Measurements from ENCODE around the gene AUTS2. TPM values are rescaled to one million over a fixed set of nuclear protein-coding genes. Genes with fewer than 3 reads are reported as not detected.

The AUTS2 gene
- total RNA-seq, 1 donor from 2014 or later, result 53.0 TPM

DNA sequence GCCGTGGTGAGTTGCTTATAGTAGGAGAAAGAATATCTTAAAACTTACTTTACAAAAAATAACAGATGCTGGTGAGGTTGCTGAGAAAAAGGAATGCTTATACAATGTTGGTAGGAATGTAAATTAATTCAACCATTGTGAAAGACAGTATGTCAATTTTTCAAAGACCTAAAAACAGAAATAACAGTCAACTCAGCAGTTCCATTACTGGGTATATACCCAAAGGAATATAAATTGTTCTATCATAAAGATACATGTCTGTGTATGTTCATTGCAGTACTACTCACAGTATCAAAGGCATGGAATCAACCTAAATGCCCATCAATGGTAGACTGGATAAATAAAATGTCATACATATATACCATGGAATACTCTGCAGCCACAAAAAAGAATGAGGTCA lies 420.4 kb downstream of the AUTS2 start:
- H3K27me3 ChIP-seq, result no peaks in the 10 kb centered on the region
- H3K4me3 ChIP-seq, result no peak overlapping the region
- H3K4me1 ChIP-seq, result peaks cover 20% of the 10 kb centered on the region
- intact Hi-C loops (cut with DNase I), result no loop called here
- TF ChIP-seq POLR2A (IDR thresholded peaks at IDR 0.05), result no peak
- TF ChIP-seq, protein P1, sequence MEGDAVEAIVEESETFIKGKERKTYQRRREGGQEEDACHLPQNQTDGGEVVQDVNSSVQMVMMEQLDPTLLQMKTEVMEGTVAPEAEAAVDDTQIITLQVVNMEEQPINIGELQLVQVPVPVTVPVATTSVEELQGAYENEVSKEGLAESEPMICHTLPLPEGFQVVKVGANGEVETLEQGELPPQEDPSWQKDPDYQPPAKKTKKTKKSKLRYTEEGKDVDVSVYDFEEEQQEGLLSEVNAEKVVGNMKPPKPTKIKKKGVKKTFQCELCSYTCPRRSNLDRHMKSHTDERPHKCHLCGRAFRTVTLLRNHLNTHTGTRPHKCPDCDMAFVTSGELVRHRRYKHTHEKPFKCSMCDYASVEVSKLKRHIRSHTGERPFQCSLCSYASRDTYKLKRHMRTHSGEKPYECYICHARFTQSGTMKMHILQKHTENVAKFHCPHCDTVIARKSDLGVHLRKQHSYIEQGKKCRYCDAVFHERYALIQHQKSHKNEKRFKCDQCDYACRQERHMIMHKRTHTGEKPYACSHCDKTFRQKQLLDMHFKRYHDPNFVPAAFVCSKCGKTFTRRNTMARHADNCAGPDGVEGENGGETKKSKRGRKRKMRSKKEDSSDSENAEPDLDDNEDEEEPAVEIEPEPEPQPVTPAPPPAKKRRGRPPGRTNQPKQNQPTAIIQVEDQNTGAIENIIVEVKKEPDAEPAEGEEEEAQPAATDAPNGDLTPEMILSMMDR (IDR thresholded peaks at IDR 0.05), result no peak
- H3K36me3 ChIP-seq, result no peaks in the 10 kb centered on the region
- H3K27ac ChIP-seq, result no peak overlapping the region
- no peaks in the 10 kb centered on the region for H3K9me3 ChIP-seq
- DNase-seq (ENCODE audit: extremely low spot score in 2 of 2), result no peak

DNA sequence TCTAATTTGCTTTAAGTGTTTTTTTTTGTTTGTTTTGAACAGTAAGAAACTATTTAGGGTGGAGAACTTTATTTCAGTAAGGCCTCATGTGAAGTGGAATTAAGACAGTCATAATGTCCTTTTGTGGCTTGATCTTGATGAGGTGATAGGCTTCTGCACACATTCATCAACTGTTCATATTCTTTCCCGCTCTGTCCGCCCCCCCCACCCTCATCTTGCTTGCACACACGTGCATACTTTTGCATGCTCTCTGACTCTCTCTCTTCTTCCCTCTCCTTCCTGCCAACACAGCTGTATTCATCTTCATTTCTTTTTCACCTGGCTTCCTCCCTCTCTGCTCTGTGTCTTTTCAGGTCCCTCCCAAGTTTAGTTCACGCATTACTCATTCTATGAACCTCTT lies 429.6 kb downstream of the AUTS2 start:
- H3K27me3 ChIP-seq, result no peaks in the 10 kb centered on the region
- no peaks in the 10 kb centered on the region for H3K4me1 ChIP-seq
- H3K36me3 ChIP-seq, result no peaks in the 10 kb centered on the region
- no peak overlapping the region for H3K4me3 ChIP-seq
- no peaks in the 10 kb centered on the region for H3K9me3 ChIP-seq
- no peak overlapping the region for H3K27ac ChIP-seq
- DNase-seq (ENCODE audit: extremely low spot score in 2 of 2), result no peak
- intact Hi-C loops (cut with DNase I), result no loop called here
- TF ChIP-seq POLR2A (IDR thresholded peaks at IDR 0.05), result no peak

DNA sequence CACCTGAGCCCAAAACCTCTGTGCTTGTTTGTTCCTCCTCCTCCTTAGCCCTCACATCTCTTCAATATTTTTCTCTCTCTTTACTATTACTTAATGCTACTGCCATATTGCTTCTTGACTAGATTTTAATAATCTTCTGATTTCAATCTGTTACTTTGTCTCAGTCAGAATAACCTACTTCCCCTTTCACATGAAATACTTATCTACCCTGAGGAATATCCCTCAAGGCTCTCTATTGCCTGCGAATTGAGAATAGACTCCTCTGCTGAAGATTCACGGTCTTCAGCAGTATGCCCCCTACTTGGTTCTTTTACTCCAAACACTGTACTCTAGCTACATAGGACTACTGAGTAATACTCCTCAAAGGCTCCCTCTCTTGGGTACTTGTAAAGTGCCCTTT lies 430.3 kb downstream of the AUTS2 start:
- H3K9me3 ChIP-seq, result no peaks in the 10 kb centered on the region
- H3K4me3 ChIP-seq, result no peak overlapping the region
- intact Hi-C loops (cut with DNase I), result no loop called here
- TF ChIP-seq, protein P1 (IDR thresholded peaks at IDR 0.05), result no peak
- TF ChIP-seq POLR2A (IDR thresholded peaks at IDR 0.05) (no peak), POLR2AphosphoS5 (IDR thresholded peaks at IDR 0.05; ENCODE audit: insufficient read depth in 1 of 2, low read depth in 1 of 2) (no peak)
- no peaks in the 10 kb centered on the region for H3K36me3 ChIP-seq
- H3K4me1 ChIP-seq, result no peaks in the 10 kb centered on the region
- no peak for DNase-seq (ENCODE audit: extremely low spot score in 2 of 2)
- no peaks in the 10 kb centered on the region for H3K27me3 ChIP-seq
- H3K27ac ChIP-seq, result no peak overlapping the region

DNA sequence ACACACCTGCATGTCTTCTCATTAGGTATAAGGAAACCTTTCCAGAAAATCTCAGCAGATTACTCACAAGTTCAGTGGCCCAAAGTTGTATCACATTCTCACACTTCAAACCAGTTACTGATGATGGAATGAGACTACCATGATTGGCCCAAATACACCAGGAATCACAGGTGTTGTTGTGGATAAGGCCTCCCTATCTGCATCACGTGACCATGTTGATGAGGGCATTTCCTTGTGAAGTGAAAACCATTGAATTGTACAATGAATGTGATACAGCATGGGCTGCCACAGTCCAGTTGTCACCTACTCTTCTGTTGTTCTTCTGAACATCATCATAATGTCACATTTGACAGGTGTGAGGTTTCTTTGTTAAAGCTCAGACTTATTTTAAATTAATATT lies 431.7 kb downstream of the AUTS2 start:
- TF ChIP-seq, protein P1 (IDR thresholded peaks at IDR 0.05), result no peak
- TF ChIP-seq POLR2AphosphoS5 (IDR thresholded peaks at IDR 0.05; ENCODE audit: insufficient read depth in 1 of 2, low read depth in 1 of 2), result no peak
- no peak for TF ChIP-seq POLR2A (IDR thresholded peaks at IDR 0.05)
- intact Hi-C loops (cut with DNase I), result no loop called here
- H3K9me3 ChIP-seq, result no peaks in the 10 kb centered on the region

DNA sequence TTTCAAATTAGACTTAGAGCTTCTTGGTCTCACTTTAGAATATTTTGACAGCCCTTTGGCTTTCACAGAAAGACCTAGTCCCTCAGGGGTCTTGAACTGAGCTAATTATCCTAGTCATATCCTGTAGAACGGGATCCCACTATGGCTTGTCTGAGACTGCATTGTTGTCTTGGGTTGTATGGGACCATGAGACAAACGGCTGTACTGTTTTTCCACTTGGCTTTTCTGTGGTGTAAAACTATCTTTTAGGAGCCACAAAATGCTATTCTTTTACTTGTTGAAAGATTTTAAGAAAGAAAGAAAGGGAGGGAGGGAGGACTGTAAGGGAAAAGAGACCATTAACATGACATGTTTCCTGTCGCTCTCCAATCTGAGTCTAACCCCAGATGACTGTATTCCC lies 432.5 kb downstream of the AUTS2 start:
- Histone ChIP-seq H3K4me3 (no peak overlapping the region), H3K9me3 (no peaks in the 10 kb centered on the region), H3K27ac (no peak overlapping the region), H3K36me3 (no peaks in the 10 kb centered on the region), H3K27me3 (no peaks in the 10 kb centered on the region), H3K4me1 (no peaks in the 10 kb centered on the region)
- TF ChIP-seq, protein P1 (IDR thresholded peaks at IDR 0.05), result no peak
- TF ChIP-seq POLR2AphosphoS5 (IDR thresholded peaks at IDR 0.05; ENCODE audit: insufficient read depth in 1 of 2, low read depth in 1 of 2), result no peak
- TF ChIP-seq POLR2A (IDR thresholded peaks at IDR 0.05), result no peak
- intact Hi-C loops (cut with DNase I), result no loop called here
- DNase-seq (ENCODE audit: extremely low spot score in 2 of 2), result no peak

More for the DNA sequence above, 431.7 kb downstream of the AUTS2 start:
- no peaks in the 10 kb centered on the region for H3K36me3 ChIP-seq
- no peak overlapping the region for H3K4me3 ChIP-seq
- no peaks in the 10 kb centered on the region for H3K27me3 ChIP-seq
- no peak for DNase-seq (ENCODE audit: extremely low spot score in 2 of 2)
- no peaks in the 10 kb centered on the region for H3K4me1 ChIP-seq
- H3K27ac ChIP-seq, result no peak overlapping the region

DNA sequence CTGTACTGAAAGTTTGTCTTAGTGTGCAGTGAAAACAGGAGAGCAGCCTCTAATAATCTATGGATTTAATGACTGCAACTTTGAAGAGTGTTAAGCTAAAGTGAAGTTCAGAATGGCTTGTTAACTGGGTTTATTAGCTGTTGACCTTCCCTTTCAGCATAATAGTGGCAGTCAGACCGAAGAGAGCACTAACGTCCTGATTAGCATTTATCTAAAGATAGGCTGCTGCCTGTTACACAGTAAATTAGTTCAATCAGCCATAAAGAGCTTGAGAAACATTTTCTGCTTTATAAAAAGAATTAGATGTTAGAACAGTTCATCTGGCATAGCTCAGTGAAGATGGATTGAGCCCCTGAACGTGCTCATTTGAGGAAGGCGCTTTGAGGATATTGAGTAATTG lies 433.0 kb downstream of the AUTS2 start:
- no peak for TF ChIP-seq POLR2A (IDR thresholded peaks at IDR 0.05)
- Histone ChIP-seq H3K4me3 (no peak overlapping the region), H3K27ac (no peak overlapping the region), H3K9me3 (no peaks in the 10 kb centered on the region), H3K36me3 (no peaks in the 10 kb centered on the region), H3K4me1 (no peaks in the 10 kb centered on the region), H3K27me3 (no peaks in the 10 kb centered on the region)
- DNase-seq (ENCODE audit: extremely low spot score in 2 of 2), result no peak
- intact Hi-C loops (cut with DNase I), result no loop called here

Data from vagina (tissue), 2 donors.